Measurements from ENCODE around the gene UTS2.
A peak's percentile ranks its signal among the peaks of the same experiment; 100 is the strongest.

Gene UTS2

DNA sequence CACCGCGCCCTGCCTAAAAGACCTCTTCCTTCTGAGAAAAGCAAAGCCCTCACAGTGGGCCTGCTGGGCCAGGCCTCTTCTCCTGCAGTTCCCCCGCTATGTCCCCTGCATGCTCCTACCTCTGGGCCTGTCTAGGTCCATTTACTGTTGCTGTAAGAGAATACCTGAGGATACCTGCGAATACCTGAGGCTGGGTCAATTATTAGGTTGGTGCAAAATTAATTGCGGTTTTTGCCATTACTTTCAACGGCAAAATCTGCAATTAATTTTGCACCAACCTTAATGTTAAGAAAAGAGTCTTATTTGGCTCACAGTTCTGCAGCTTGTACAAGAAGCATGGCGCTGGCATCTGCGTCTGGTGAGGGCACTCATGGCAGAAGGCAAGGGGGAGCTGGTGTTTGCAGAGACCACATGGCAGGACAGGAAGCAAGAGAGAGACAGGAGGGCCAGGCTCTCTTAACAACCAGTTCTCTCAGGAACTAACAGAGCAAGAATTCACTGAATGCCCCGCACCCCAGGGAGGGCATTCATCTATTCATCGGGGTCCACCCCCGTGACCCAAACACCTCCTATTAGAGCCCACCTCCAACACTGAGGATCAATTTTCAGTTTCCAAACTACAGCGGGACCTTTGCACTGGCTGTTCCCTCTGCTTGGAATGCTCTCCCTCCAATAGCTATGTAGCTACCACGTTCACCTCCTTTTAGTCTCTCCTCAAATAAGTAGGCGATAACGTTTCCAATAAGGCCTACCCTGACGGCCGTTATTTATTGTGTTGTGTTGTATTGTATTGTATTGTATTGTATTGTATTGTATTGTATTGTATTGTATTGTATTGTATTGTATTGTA lies 9.6 kb upstream of the UTS2 start:
- DNase-seq: no peak

- no peak for DNase-seq
These were observed 8.6 kb upstream of the UTS2 start for GRCh38 chr1:7861452-7861851.

- DNase-seq: no peak
These were observed 7.3 kb upstream of the UTS2 start for GRCh38 chr1:7860130-7860529.

DNA sequence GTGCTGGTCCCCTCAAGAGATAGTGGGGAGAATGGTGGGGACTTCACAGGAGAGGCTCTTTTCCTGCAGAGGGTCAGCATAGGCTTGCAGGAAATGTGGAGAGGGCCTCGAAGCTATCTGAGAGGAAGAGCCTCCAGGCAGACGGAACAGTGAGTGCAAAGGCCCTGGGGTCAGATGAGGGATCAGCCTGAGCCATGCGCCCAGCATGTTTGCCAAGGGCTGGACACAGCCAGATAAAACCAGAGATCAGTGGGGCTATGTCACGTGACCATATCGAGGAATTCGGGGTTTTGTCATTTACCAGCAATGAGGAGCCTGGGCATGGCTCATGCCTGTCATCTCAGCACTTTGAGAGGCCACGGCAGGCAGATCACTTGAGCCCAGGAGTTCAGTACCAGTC lies 6.5 kb upstream of the UTS2 start:
- DNase-seq: no peak

DNA sequence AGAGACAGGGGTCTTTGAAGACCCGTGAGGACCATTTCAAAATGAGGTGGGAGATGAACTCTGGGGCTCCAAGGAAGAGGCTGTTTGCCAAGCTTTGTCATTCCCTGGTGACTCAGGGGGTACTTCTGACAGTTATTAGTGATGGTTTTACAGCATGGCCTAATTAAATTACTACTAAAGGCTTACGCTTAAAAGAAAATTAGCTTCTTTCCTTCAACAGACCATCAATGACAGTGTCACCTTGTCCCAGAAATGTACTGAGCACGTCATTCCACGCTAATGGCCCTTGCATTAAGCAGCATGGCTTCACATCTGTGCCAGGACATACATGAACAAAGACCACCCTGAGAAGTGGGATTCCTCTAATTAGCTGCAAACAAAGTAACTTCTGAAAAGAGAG lies 5.1 kb upstream of the UTS2 start:
- DNase-seq: no peak

- DNase-seq: no peak
These were observed 4.1 kb upstream of the UTS2 start for GRCh38 chr1:7857000-7857399.

GRCh38 chr1:7856345-7856744 lies 3.5 kb upstream of the UTS2 start:
- no peak for DNase-seq

DNA sequence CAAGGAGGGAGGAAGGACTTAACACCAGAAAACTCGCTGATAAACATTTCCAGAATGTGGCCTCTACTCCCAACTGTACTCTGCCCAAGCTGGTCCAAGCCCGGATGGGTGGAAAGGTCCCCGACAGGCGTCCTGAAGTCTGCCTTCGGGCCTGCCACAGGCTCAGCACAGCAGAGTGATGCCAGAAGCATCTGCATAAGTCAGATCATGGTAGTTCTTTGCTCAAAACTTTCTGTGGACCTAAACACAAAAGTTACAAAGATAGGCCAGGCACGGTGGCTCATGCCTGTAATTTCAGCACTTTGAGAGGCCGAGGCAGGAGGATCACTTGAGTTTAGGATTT lies 790 bp upstream of the UTS2 start:
- no peak for DNase-seq

- no peak for DNase-seq
These were observed 2.1 kb downstream of the UTS2 start for GRCh38 chr1:7850786-7851185.

DNA sequence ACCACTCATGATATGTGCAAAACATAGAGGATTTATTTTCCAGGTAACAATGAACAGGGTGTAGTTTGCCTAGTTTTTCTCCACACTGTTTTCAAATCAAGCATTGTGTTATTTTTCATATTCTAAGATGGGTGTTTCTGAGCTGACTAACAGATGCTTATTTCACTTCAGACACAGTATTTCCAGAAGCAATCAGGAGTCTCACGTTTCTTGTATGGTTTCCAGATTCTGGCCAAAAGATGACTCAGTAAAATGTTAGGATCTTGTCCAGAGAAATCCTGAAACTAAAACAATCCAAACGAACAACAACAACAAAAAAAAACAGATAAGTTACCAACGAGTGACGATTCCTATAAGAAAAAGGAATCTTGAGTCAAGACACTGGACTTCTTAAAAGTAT lies 5.3 kb downstream of the UTS2 start:
- DNase-seq: no peak

DNA sequence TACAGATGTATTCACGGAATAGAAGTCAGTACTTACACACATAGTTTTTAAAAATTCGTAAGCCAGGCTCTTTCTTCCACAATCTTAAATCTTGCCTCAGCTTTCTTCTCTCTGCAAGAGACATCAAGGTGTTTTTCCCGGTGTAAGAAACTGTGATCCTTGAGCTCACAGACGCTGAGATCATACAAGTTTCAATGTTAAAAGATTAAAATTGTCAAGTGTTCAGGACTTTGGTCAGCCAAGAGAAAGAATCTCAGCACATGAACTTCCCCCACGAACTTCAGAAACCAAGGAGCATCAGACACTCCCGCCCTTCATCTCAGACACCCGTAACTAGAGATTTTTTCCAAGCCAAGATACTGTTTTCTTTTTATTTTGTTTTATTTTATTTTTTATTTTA lies 6.2 kb downstream of the UTS2 start:
- no peak for DNase-seq

- no peak for DNase-seq
These were observed 7.1 kb downstream of the UTS2 start for GRCh38 chr1:7845761-7846160.

DNA sequence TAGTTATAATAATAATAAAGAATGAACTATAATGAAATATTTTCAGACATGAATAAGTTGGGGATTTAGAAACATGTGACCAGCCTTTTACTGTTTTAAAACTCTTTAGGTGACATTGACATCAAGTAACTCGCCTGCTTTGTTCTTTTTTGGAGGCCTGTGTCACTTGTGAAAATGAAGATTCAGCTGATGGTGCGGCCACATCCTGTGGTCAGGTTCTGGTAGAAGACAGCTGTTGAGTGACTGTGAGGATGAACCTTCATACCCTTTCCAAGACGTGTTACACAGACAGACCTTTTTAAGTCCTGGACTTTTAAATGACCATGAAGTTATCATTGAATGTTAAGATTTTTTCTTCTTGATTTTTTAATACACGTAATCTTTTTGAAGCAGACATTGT lies 10.3 kb downstream of the UTS2 start:
- peak; percentile 14 to 26 for DNase-seq

GRCh38 chr1:7839526-7839925 lies 13.3 kb downstream of the UTS2 start:
- no peak for DNase-seq

DNA sequence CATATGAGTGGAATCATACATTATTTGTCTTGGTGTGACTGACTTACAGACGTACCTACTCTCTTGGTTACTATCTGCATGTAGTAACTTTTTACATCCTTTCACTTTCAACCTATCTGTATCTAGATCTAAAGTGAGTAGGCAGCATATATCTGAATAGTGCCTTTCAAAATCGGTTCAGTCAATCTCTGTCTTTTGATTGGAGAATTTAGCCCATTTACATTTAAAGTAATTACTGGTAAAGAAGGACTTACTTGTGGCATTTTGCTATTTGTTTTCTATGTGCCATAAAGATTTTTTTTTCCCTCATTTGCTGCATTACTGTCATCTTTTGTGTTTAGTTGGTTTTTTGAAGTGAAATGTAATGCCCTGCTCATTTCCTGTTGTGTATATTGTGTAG lies 14.2 kb downstream of the UTS2 start:
- DNase-seq: no peak

- no peak for DNase-seq
These were observed 19.8 kb downstream of the UTS2 start for GRCh38 chr1:7833035-7833434.

DNA sequence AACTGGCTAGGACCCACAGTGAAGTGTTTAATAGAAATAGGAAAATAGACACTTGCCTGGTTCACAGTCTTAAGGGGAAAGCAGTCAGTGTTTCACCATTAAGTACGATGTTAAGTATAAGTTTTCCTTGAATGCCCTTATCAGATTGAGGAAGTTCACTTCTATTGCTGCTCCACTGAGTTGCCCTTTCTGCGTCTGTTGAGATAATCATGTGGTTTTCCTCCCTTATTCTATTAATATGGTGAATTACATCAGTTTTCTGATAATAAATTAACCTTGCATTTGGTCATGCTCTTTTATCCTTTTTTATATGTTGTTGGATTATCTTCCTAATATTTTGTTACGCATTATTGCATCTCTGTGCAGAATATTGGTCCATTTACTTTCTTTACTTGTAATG lies 21.4 kb downstream of the UTS2 start:
- no peak for DNase-seq

- DNase-seq: peak in 1 of 2 donors; percentile 23
These were observed 25.5 kb downstream of the UTS2 start for GRCh38 chr1:7827126-7827955.

GRCh38 chr1:7826363-7826762 lies 26.5 kb downstream of the UTS2 start:
- no peak for DNase-seq

DNA sequence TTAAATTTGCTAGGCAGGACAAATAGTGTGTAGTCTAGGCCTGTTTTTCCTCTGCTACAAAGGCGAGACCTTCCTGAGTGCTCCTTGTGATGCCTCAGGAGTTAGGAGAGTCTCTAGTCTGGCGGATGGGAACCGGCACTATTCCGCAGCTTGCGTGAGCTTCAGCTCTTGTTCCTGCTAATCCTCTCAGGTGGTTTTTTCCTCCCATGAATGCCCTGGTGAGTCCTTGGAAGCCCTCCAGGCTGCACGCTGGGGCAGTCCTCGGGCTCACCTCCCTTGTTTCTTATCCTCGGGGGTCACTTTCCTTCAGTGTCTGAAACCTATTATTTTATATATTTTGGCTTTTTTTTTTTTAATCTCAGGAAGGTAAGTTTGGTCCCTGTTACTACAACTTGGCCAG lies 28.2 kb downstream of the UTS2 start:
- DNase-seq: no peak

DNA sequence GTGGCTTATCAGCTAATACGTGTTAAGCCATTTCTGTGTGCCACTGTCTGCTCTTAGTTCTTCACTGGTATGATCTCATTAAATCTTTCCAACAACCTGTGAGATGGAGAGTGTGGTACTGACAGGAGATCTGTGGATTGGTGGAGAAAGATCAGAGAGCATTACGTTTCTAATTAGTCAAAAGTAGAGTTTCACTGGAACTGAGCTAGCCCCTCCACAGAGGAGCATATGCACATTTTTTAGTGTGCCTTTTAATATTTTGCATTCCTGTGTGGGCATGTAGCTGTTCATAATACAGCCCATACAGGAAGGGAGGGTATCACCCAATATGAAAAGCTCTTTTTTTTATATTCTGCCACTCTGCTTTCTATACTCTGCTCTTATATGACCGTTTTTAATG lies 31.6 kb downstream of the UTS2 start:
- DNase-seq: no peak

GRCh38 chr1:7813677-7814373 lies 39.0 kb downstream of the UTS2 start:
- no peak for DNase-seq

DNA sequence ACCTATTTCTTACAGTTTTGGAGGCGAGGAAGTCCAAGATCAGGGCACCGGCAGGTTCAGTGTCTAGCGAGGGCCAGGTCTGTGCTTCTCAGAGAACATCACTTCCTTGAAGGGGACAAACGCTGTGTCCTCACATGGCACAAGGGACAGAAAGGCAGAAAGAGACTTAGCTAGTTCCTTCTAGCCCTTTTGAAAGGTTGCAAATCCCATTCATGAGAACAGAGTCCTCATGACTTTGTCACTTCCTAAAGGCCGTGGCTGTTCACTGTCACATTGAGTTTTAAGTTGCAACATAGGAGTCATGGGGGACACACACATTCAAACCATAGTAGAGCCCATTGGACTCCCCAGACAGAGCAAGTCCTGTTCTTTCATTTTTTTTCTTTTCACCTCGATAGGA lies 41.4 kb downstream of the UTS2 start:
- no peak for DNase-seq

DNA sequence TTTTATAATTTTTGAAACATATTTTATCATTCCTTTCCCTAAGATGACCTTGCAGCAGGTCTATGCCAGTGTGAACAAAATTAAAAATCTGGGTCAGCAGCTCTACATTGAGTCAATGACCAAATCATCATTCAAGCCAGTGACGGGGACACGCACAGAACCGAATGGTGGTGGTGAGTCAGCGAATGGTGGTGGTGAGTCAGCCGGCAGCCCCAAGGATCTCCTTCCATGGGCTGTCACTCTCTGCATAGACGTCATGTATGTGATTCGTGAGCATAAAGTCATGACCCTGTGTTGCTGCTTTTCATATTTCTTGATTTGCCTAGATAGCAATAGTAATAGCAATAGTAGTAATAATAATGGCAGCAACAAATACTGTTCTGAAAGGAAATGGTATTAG lies 42.5 kb downstream of the UTS2 start:
- DNase-seq: peak in 1 of 2 donors; percentile 39

Measured in CD4-positive, alpha-beta T cell treated with Interleukin-4 for 1 hour (primary cell).